GM10248 (cell line): Measurements from ENCODE around the gene KLF16.

Source experiments
- CTCF ChIA-PET: fragments of 300-600 bp; sonication (Branson Sonifier 250); formaldehyde crosslinking; extraction: SDS; loops from one replicate; lab custom pipeline; 2021; ENCODE audit warnings: antibody characterized with exemption; lab: Yijun Ruan, JAX
- POLR2A ChIA-PET: fragments of 350-650 bp; sonication (Branson Sonifier 250); formaldehyde crosslinking; extraction: SDS; loops from one replicate; lab custom pipeline; 2020; ENCODE audit warnings: antibody characterized with exemption; lab: Yijun Ruan, JAX
- DNase-seq: peaks from one replicate; pipeline ENCODE4 v3.0.0; 2012; ENCODE audit errors: extremely low spot score
- CTCF ChIP-seq: IDR thresholded peaks from 2 replicates; pipeline ENCODE4 v1.5.1; 2012; ENCODE audit warnings: mild to moderate bottlenecking, low read depth; ENCODE audit errors: extremely low read depth, missing control alignments, control extremely low read depth

The KLF16 gene

DNA sequence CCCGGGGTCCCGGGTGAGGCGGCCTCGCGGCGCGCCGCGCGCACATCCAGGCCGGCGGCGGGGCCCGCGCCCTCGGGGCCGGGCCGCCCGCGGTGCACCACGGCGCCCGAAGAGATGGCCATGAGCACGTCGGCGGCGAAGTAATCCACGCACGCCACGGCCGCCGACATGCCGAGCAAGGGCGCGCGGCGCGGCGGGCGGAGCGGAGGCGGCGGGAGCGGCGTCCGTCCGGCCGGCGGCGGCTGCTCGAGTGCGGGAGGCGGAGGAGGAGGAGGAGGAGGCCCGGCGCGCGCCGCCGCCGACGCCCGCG, at the start of gene KLF16:
Gene KLF16, minus strand, starts transcription at position 252 of the 310 bp plus-strand sequence. Its CDS starts 82 bp downstream, at position 170.
- DNase-seq, result no peak
- no peak for TF ChIP-seq CTCF
- ChIA-PET CTCF (no interaction called here), POLR2A (no interaction called here)

DNA sequence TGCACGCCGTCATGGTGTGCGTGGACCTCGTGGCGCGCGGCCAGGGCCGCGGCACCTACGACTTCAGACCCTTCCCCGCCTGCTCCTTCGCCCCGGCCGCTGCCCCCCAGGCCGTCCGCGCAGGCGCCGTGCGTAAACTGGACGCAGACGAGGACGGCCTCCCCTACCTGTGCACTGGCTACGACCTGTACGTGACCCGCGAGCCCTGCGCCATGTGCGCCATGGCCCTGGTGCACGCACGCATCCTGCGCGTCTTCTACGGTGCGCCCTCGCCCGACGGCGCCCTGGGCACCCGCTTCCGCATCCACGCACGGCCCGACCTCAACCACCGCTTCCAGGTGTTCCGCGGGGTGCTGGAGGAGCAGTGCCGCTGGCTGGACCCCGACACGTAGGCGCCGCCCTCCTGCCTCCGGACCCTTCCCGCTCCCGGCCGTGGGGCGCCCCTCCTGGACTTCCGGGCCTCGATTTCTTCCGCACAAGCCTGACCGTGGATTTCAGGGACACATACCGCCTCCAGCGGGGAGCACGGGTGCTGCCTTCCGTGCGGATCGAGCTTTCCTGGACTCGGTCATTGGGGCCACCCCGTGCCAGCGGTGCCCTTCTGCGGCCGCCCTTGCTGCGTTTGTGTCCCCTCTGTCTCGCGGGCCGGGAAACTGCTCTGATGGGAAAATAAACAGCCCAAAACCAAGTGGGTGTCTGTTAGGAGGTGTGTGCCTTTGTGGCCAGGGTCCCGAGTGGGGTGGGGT, 49.6 kb upstream of the KLF16 start:
- TF ChIP-seq CTCF, result no peak
- ChIA-PET POLR2A (no interaction called here), CTCF (interaction anchor here (1.6 kb wide), 1 partner anchor 15 kb away, joined by 6 read pairs; no protein-coding TSS in a partner anchor)
- no peak for DNase-seq

- POLR2A ChIA-PET, result interaction anchor here (0.6 kb wide), 1 partner anchor 605 kb away, joined by 8 read pairs; no protein-coding TSS in a partner anchor
- DNase-seq, result no peak
- TF ChIP-seq CTCF, result no peak
- CTCF ChIA-PET, result no interaction called here
Measured at GRCh38 chr19:1911995-1912394, 48.6 kb upstream of the KLF16 start.

DNA sequence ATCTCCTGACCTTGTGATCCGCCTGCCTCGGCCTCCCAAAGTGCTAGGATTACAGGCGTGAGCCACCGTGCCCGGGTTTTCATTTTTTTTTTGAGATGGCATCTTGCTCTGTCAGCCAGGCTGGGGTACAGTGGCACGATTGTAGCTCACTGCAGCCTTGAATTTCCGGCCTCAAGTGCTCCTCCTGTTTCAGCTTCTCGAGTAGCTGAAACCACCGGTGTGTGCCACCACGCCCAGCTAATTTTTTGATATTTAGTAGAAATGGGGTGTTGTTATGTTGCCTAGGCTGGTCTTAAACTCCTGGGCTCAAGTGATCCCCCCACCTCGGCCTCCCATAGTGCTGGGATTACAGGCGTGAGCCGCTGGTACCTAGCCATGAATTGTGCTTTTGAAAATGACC, 47.7 kb upstream of the KLF16 start:
- ChIA-PET CTCF (interaction anchor here (1.4 kb wide), 1 partner anchor 83 kb away, joined by 4 read pairs; no protein-coding TSS in a partner anchor), POLR2A (no interaction called here)

GRCh38 chr19:1910177-1910576, 46.8 kb upstream of the KLF16 start:
- CTCF ChIA-PET, result interaction anchor here (1.4 to 1.8 kb wide), 3 partner anchors 12 to 83 kb away, joined by 4 to 5 read pairs (median 5); no protein-coding TSS in a partner anchor
- TF ChIP-seq CTCF, result no peak
- POLR2A ChIA-PET, result no interaction called here
- DNase-seq, result no peak

More for the DNA sequence above, 47.7 kb upstream of the KLF16 start:
- no peak for TF ChIP-seq CTCF
- DNase-seq, result no peak

GRCh38 chr19:1909761-1910080, 46.3 kb upstream of the KLF16 start:
- CTCF ChIA-PET, result interaction anchor here (1.5 to 1.8 kb wide), 2 partner anchors 12 to 19 kb away, joined by 5 read pairs; no protein-coding TSS in a partner anchor
- no peak for DNase-seq
- no peak for TF ChIP-seq CTCF
- POLR2A ChIA-PET, result no interaction called here
